WI38 (cell line): ENCODE data around the gene SLC16A7.

ENCODE experiments used
- H3K4me3 ChIP-seq: 2 replicates; pipeline ENCODE4 v1.5.1; 2011; ENCODE audit warnings: low read depth, mild to moderate bottlenecking, control low read depth, low read length
- CTCF ChIP-seq: IDR thresholded peaks from 2 replicates; pipeline ENCODE4 v1.5.1; 2012; ENCODE audit warnings: low read depth, mild to moderate bottlenecking, control low read depth, low read length

The SLC16A7 gene

DNA sequence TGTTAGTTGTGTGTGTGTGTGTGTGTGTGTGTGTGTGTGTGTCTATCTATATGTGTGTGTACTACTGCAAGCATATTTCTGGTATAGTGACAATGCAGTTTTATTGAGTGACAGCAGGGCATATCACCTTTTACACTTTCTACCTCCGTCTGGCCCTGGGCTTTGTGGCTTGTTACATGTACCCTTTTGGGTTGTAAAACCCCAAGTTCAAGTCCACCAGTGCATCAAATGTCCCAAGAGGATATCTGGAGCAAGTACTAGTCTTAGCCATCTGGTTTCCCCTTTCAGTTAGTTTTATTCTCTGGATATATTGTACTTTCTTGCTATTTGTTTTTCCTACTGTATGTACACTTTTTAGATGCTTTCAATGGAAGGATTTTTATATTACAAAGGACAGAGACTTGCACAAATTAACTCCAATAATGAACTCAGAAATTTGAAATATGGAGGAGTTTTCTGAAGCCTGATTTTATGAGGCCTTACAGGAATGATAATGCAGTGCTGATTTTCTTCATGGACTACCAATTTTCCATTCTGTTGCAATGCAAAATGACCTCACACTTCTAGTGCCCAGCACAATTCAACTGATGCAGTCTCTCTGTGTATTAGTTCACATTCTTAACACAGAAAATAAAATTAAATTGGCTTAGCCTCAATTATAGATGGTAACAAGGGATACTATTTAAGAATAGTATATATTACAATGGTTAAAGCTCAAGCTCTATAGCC is 29.1 kb downstream of the SLC16A7 start:
- H3K4me3 ChIP-seq, result no peak overlapping the region
- no peak for TF ChIP-seq CTCF

DNA sequence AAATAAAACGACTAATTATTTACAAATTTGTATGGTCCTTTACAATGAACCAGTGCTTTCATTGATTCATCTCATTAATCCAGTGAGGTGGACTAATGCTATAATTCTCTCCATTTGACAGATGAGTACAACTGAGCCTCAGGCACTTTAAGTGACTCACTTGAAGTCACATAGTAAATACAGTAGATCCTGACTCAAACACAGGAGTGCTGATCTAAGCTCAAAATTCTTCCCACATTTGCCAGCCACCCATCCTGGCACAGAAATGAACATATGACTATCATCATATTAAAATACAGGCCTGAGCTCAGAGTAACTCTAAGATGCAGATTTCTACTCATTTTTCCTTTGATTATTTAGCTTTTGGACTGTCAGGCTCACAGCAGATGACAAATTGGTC is 30.6 kb downstream of the SLC16A7 start:
- no peak overlapping the region for H3K4me3 ChIP-seq
- TF ChIP-seq CTCF, result no peak

DNA sequence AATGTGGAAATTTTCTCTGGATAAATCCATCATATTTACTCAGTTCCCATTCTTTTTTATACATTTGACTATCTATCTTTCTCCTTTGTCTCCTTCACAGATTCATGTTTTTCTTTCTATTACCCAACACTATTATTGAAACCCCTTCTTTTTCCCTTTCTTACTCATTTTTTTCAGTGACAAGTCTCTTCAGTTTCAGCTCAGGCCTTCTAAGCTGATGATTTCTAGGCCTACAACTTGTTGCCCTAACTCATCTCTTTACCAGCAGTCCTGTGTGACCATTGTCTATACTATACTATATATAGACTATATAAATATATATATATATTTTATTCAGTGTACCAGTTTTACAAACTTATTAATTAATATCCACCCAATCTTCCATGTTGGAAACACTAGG is 31.8 kb downstream of the SLC16A7 start:
- H3K4me3 ChIP-seq, result no peak overlapping the region
- TF ChIP-seq CTCF, result no peak

- no peak for TF ChIP-seq CTCF
- H3K4me3 ChIP-seq, result no peak overlapping the region
Measured at GRCh38 chr12:59629890-59630289, 34.1 kb downstream of the SLC16A7 start.

- TF ChIP-seq CTCF, result no peak
- no peak overlapping the region for H3K4me3 ChIP-seq
Measured at GRCh38 chr12:59632408-59632807, 36.6 kb downstream of the SLC16A7 start.

GRCh38 chr12:59634254-59634653 is 38.4 kb downstream of the SLC16A7 start:
- H3K4me3 ChIP-seq, result no peak overlapping the region
- no peak for TF ChIP-seq CTCF

DNA sequence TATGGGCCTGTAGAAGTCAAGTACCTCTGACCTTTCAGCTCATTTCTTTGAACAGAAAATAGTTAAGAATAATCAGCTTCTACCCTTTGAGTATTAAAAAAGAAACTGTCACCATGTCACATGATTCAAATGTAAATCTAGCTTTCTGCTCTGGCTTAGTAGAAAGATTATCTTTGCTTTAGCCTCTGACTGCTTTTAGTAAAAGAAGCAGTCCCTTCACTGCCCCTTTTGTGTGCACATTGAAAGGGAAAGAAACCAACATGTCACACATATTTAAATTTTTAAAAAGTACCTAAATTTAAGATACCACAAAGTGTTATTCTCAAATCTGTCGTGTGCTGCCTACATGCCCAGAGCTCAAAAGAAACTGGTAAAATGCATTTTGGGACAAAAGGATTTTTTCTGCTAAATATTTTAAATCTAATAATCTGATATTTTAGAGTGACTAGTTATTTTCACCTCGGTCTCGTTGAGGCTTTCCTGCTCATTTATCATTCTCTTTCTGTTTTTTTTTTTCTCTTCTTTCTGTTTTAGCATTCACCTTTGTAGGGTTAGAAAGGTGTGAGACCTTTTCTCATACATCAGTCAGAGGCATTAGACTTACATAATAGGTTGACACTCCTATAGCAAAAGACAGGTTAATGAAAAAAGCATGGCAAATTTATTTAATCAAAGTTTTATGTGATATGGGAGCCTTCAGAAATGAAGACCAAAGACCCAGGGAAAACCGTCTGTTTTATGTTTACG is 41.3 kb downstream of the SLC16A7 start:
- TF ChIP-seq CTCF, result no peak
- H3K4me3 ChIP-seq, result no peak overlapping the region
